HG02943 (cell line): Measurements from ENCODE around the gene LRRC74A.

Experiments
- ATAC-seq: cut with Tn5 transposase; IDR thresholded peaks from one replicate; pipeline ENCODE4 v1.9.1; 2021; ENCODE audit warnings: mild to moderate bottlenecking, low read depth, moderate library complexity; ENCODE audit not compliant: unreplicated experiment

LRRC74A gene

DNA sequence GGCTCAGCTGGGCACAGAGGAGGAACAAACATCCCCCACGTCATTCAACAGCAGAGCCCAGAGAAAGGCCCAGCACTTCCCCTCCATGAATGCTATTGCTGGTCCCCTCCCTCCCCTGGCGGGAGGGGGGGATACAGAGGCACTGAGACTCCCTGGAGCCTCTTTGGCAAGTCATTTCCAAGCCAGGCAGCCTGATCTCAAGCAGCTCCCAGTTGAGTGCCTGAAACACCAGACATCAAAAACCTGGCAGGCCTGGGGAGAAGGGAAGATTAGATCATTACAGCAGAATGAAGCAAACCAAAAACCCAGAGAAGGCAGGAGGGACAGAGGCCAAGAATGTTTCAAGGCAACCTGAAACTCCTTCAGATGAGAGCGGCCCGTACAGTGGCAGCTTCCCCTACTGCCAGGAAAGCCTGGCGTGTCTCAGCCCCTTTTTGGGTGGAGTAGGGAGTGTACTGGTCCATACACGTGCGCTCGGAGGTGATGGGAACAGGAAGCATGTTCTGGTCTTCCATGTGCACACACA lies 92.1 kb downstream of the LRRC74A start:
- no peak for ATAC-seq

- no peak for ATAC-seq
These were observed 92.7 kb downstream of the LRRC74A start for GRCh38 chr14:76918782-76919394.
